ENCODE results near the gene CFAP47.

DNA sequence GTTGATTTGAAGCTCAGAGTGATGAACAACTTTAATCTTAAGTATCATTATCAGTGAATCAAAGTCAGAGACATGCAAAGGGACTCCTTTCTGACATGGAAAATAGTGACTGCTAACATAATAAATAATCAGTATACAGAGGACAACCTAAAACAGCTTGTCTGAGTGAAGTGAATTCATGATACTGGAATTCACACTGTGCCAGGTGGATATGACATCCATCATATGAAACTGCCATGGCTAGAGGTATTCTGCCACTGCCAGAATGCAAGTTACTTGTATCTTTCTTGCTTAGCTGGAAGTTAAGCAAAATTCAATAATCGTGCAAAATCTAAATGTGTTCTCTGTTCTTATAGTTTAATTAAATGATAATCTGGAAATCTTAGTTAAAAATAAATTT, 429.0 kb downstream of the CFAP47 start:
- TF ChIP-seq POGK (CRISPR knock-in tag; conservative IDR thresholded peaks at IDR 0.05) (no peak), ASH2L (IDR thresholded peaks at IDR 0.05; ENCODE audit: insufficient read length, low read depth, low read length) (no peak), PRDM4 (CRISPR knock-in tag; IDR thresholded peaks at IDR 0.05; ENCODE audit: borderline replicate concordance) (no peak), TAF1 (CRISPR knock-in tag; IDR thresholded peaks at IDR 0.05) (no peak), ZSCAN30 (CRISPR knock-in tag; IDR thresholded peaks at IDR 0.05) (no peak), E2F5 (CRISPR knock-in tag; conservative IDR thresholded peaks at IDR 0.05) (no peak), SUZ12 (IDR thresholded peaks at IDR 0.05; ENCODE audit: low read depth, low read length) (no peak), ZNF558 (CRISPR knock-in tag; IDR thresholded peaks at IDR 0.05; ENCODE audit: borderline replicate concordance) (no peak), BCLAF1 (IDR thresholded peaks at IDR 0.05) (no peak)
- TF ChIP-seq, protein P1, sequence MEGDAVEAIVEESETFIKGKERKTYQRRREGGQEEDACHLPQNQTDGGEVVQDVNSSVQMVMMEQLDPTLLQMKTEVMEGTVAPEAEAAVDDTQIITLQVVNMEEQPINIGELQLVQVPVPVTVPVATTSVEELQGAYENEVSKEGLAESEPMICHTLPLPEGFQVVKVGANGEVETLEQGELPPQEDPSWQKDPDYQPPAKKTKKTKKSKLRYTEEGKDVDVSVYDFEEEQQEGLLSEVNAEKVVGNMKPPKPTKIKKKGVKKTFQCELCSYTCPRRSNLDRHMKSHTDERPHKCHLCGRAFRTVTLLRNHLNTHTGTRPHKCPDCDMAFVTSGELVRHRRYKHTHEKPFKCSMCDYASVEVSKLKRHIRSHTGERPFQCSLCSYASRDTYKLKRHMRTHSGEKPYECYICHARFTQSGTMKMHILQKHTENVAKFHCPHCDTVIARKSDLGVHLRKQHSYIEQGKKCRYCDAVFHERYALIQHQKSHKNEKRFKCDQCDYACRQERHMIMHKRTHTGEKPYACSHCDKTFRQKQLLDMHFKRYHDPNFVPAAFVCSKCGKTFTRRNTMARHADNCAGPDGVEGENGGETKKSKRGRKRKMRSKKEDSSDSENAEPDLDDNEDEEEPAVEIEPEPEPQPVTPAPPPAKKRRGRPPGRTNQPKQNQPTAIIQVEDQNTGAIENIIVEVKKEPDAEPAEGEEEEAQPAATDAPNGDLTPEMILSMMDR (CRISPR knock-in tag; IDR thresholded peaks at IDR 0.05): no peak

Measured in HepG2 (cell line).